C1 segment of cervical spinal cord (tissue), 14 donors: Measurements from ENCODE around the gene NT5DC1.
A peak's percentile ranks its signal among the peaks of the same experiment; 100 is the strongest.
"Not testable (repeated sequence)": the region's sequence is repeated elsewhere in the genome, so short reads cannot be mapped to it uniquely, and the experiment has no call there.

Source experiments
- DNase-seq, 14 donors: peaks; one replicate each; lab custom pipeline; 2025; lab: John Stamatoyannopoulos, UW

NT5DC1 gene

GRCh38 chr6:116088946-116089345 lies 11.7 kb upstream of the NT5DC1 start:
- DNase-seq: no peak

- DNase-seq: no peak
Measured at GRCh38 chr6:116090251-116090650, 10.4 kb upstream of the NT5DC1 start.

GRCh38 chr6:116094041-116094440 lies 6.6 kb upstream of the NT5DC1 start:
- no peak for DNase-seq

GRCh38 chr6:116096048-116096759 lies 4.4 kb upstream of the NT5DC1 start:
- not testable (repeated sequence) for DNase-seq

- DNase-seq: no peak
Measured at GRCh38 chr6:116096979-116097816, 3.5 kb upstream of the NT5DC1 start.

GRCh38 chr6:116099036-116099435 lies 1.6 kb upstream of the NT5DC1 start:
- DNase-seq: peak in 1 of 14 donors; percentile 25

- no peak for DNase-seq
Measured at GRCh38 chr6:116101302-116101718, 657 bp downstream of the NT5DC1 start.

GRCh38 chr6:116101790-116102189 lies 1.1 kb downstream of the NT5DC1 start:
- DNase-seq: no peak

- DNase-seq: peak in 1 of 14 donors; percentile 7
Measured at GRCh38 chr6:116102873-116103272, 2.2 kb downstream of the NT5DC1 start.

- no peak for DNase-seq
Measured at GRCh38 chr6:116104636-116105035, 4.0 kb downstream of the NT5DC1 start.

GRCh38 chr6:116105247-116105646 lies 4.6 kb downstream of the NT5DC1 start:
- no peak for DNase-seq

- DNase-seq: no peak
Measured at GRCh38 chr6:116106146-116106545, 5.5 kb downstream of the NT5DC1 start.

- no peak for DNase-seq
Measured at GRCh38 chr6:116108836-116109235, 8.2 kb downstream of the NT5DC1 start.

GRCh38 chr6:116111552-116112528 lies 11.2 kb downstream of the NT5DC1 start:
- no peak for DNase-seq

GRCh38 chr6:116113386-116113785 lies 12.7 kb downstream of the NT5DC1 start:
- DNase-seq: no peak

GRCh38 chr6:116115781-116116180 lies 15.1 kb downstream of the NT5DC1 start:
- DNase-seq: no peak

GRCh38 chr6:116118608-116119007 lies 18.0 kb downstream of the NT5DC1 start:
- no peak for DNase-seq

GRCh38 chr6:116120430-116120829 lies 19.8 kb downstream of the NT5DC1 start:
- no peak for DNase-seq

- no peak for DNase-seq
Measured at GRCh38 chr6:116126032-116126431, 25.4 kb downstream of the NT5DC1 start, which contains the start of gene COL10A1. COL10A1 (minus strand) TSS chr6:116126132; CDS start chr6:116125492, 640 bp downstream.

GRCh38 chr6:116127771-116128493 lies 27.3 kb downstream of the NT5DC1 start:
- no peak for DNase-seq

GRCh38 chr6:116133453-116133852 lies 32.8 kb downstream of the NT5DC1 start:
- DNase-seq: no peak
